A549 (cell line): ENCODE measurements around the gene CREB5. TPM values are rescaled to one million over a fixed set of nuclear protein-coding genes. Genes with fewer than 3 reads are reported as not detected.

ENCODE experiments used
- ATAC-seq, 2 experiments: fragments of 200-7000 bp in 1 of 2; fragments of >200 bp in 1 of 2; cut with Nextera tagmentation in 1 of 2; cut with Tn5 transposase in 1 of 2; 3 replicates each; pipeline versions ENCODE4 v1.8.0 to v1.9.1; 2018 to 2020; ENCODE audit warnings: mild to moderate bottlenecking in 1 of 2, moderate library complexity in 1 of 2
- CTCF ChIA-PET: fragments of 300-600 bp; sonication (Branson Sonifier 250); formaldehyde crosslinking; extraction: SDS; loops from one replicate; lab custom pipeline; 2021; ENCODE audit warnings: antibody characterized with exemption, inconsistent platforms; lab: Yijun Ruan, JAX
- POLR2A ChIA-PET: fragments of 350-600 bp; formaldehyde crosslinking; extraction: SDS; loops from one replicate; lab custom pipeline; 2021; ENCODE audit warnings: antibody characterized with exemption, inconsistent platforms; lab: Yijun Ruan, JAX
- DNase-seq, 2 experiments: peaks; one replicate each; pipeline versions ENCODE4 v3.0.0 to v3.0.0-alpha.2; 2011 to 2016; ENCODE audit warnings: low read depth in 1 of 2, low spot score in 1 of 2
- FAIRE-seq: peaks from 2 replicates; lab custom pipeline; 2011; peaks lifted over from hg19 to GRCh38; lab: Jason Lieb, UNC
- H3K27ac ChIP-seq, 2 experiments: fragments of >200 bp; sonication (Bioruptor Twin); formaldehyde crosslinking; 3 replicates each; pipeline ENCODE4 v1.5.1; 2016 to 2017
- H3K4me1 ChIP-seq: fragments of >200 bp; sonication (Bioruptor Twin); formaldehyde crosslinking; 3 replicates; pipeline ENCODE4 v1.6.1; 2016
- H3K4me2 ChIP-seq: fragments of >200 bp; sonication (Bioruptor Twin); formaldehyde crosslinking; 3 replicates; pipeline ENCODE4 v1.6.1; 2016
- H3K4me3 ChIP-seq: fragments of >200 bp; sonication (Bioruptor Twin); formaldehyde crosslinking; 3 replicates; pipeline ENCODE4 v1.5.1; 2016
- H3K9me3 ChIP-seq: fragments of >200 bp; sonication (Bioruptor Twin); formaldehyde crosslinking; 3 replicates; pipeline ENCODE4 v1.6.1; 2016
- ATOH8 ChIP-seq: fragments of 250-450 bp; sonication (Bioruptor Pico); IDR thresholded peaks from 2 replicates; pipeline ENCODE4 v1.5.0; 2020; ENCODE audit warnings: low read depth, mild to moderate bottlenecking, moderate library complexity
- BHLHE40 ChIP-seq: IDR thresholded peaks from 2 replicates; pipeline ENCODE4 v1.6.1; 2012; ENCODE audit warnings: low read depth, low read length, inconsistent platforms
- CHD2 ChIP-seq: fragments of 150-350 bp; IDR thresholded peaks from 2 replicates; pipeline ENCODE4 v1.6.1; 2014; ENCODE audit warnings: low read length; ENCODE audit not compliant: partially characterized antibody
- EHF ChIP-seq: fragments of 250-450 bp; sonication (Bioruptor Pico); IDR thresholded peaks from 2 replicates; pipeline ENCODE4 v1.5.0; 2020; ENCODE audit warnings: mild to moderate bottlenecking
- EHMT2 ChIP-seq: fragments of 200-600 bp; sonication (generic); IDR thresholded peaks from 2 replicates; pipeline ENCODE4 v1.6.1; 2016; ENCODE audit warnings: antibody characterized with exemption, low read depth, mild to moderate bottlenecking, moderate library complexity
- ESRRA ChIP-seq: fragments of 150-350 bp; IDR thresholded peaks from 2 replicates; pipeline ENCODE4 v1.6.1; 2014; ENCODE audit warnings: mild to moderate bottlenecking, low read length, borderline replicate concordance
- FOSL2 ChIP-seq, 2 experiments: fragments of 450-650 bp in 1 of 2; fragments of >200 bp in 1 of 2; sonication (Bioruptor Twin) in 1 of 2; formaldehyde crosslinking; IDR thresholded peaks; 2 replicates each; pipeline versions ENCODE4 v1.5.0 to v1.6.1; 2016 to 2020; ENCODE audit warnings: mild to moderate bottlenecking in 1 of 2, moderate library complexity in 1 of 2
- HDAC2 ChIP-seq: fragments of 200-600 bp; sonication (generic); IDR thresholded peaks from 2 replicates; pipeline ENCODE4 v1.6.1; 2016
- HES2 ChIP-seq: fragments of >200 bp; sonication (Bioruptor Twin); formaldehyde crosslinking; IDR thresholded peaks from 2 replicates; pipeline ENCODE4 v1.6.1; 2016
- JUN ChIP-seq, 2 experiments: fragments of >200 bp; sonication (Bioruptor Twin); formaldehyde crosslinking; IDR thresholded peaks; 2 replicates in 1 of 2; 3 replicates in 1 of 2; pipeline ENCODE4 v1.6.1; 2016 to 2017
- JUNB ChIP-seq: fragments of >200 bp; sonication (Bioruptor Twin); formaldehyde crosslinking; IDR thresholded peaks from 2 replicates; pipeline ENCODE4 v1.6.1; 2016
- MAZ ChIP-seq: fragments of 150-350 bp; IDR thresholded peaks from 2 replicates; pipeline ENCODE4 v1.6.1; 2014; ENCODE audit warnings: antibody characterized with exemption, low read depth, low read length, borderline replicate concordance
- MYC ChIP-seq: IDR thresholded peaks from 2 replicates; pipeline ENCODE4 v1.6.1; 2012; ENCODE audit warnings: mild to moderate bottlenecking, inconsistent platforms, low read length, improper control_type of control experiment, borderline replicate concordance
- NFE2L2 ChIP-seq: fragments of 150-350 bp; conservative IDR thresholded peaks from 2 replicates; pipeline ENCODE4 v1.6.1; 2014; ENCODE audit warnings: low read length
- PHF8 ChIP-seq: fragments of 200-600 bp; sonication (generic); IDR thresholded peaks from 2 replicates; pipeline ENCODE4 v1.6.1; 2016; ENCODE audit warnings: low read depth, mild to moderate bottlenecking, antibody characterized with exemption, moderate library complexity, borderline replicate concordance
- ZSCAN20 ChIP-seq: fragments of 250-450 bp; sonication (Bioruptor Pico); IDR thresholded peaks from 2 replicates; pipeline ENCODE4 v1.8.0; 2022; ENCODE audit warnings: mild to moderate bottlenecking, moderate library complexity
- WGBS: methylation state at CpG from one replicate; pipeline ENCODE4 v1.1.6; 2017; ENCODE audit errors: missing lambda C conversion rate; 5-methylcytosine and 5-hydroxymethylcytosine counted together
- polyA plus RNA-seq, 4 experiments: library from polyadenylated mRNA; depleted of rRNA in 3 of 4; stranded (reverse); fragments of >200 nt; fragmentation: RNase III in 1 of 4; extraction: RNeasy Plus Mini Kit Qiagen cat#74134 plus additional on column Dnase treatment in 1 of 4; gene quantifications; 2 replicates in 3 of 4; 3 replicates in 1 of 4; pipeline ENCODE4 v1.2.3, GENCODE V29; 2011 to 2017
- TF ChIP-seq, protein P1 (sequence below): IDR thresholded peaks from 2 replicates; pipeline ENCODE4 v1.6.1; 2012

Gene CREB5
- polyA plus RNA-seq, 2 of the 4 experiments (the other 2 are of a cell fraction) = 0.61 to 1.5 TPM

GRCh38 chr7:28474282-28474638, 61.9 kb downstream of the CREB5 start:
- FAIRE-seq = no peak
- CTCF ChIA-PET = no interaction called here
- POLR2A ChIA-PET = no interaction called here

DNA sequence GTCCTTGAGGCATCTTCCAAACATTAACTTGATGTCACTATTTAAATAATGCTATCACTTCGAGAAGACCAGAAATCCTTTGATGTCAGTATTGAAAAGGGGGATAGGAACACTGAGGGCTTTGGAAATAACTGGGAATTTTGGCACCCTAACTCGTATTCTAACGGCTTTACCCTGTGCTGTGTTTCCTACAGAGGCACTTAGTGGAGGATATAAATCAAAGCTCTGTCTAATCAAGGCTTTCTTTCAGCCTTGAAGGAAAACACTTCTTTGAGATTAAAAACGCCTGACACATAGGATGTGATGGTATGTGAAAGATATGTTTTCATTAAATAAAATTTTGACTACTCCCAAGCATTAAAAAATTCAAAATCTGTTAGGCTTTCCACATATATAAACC, 62.3 kb downstream of the CREB5 start:
- no peak for FAIRE-seq
- no peak for ATAC-seq
- POLR2A ChIA-PET = no interaction called here

More at GRCh38 chr7:28474282-28474638, 61.9 kb downstream of the CREB5 start:
- ATAC-seq = no peak
- Histone ChIP-seq H3K4me1 (no peaks in the 10 kb centered on the region), H3K27ac (no peak overlapping the region), H3K9me3 (no peaks in the 10 kb centered on the region), H3K4me2 (no peak overlapping the region), H3K4me3 (no peak overlapping the region)
- 32% methylated on average over 8 of the region's 8 CpGs for WGBS
- DNase-seq = no peak
- TF ChIP-seq HDAC2 (no peak), HES2 (no peak)

DNA sequence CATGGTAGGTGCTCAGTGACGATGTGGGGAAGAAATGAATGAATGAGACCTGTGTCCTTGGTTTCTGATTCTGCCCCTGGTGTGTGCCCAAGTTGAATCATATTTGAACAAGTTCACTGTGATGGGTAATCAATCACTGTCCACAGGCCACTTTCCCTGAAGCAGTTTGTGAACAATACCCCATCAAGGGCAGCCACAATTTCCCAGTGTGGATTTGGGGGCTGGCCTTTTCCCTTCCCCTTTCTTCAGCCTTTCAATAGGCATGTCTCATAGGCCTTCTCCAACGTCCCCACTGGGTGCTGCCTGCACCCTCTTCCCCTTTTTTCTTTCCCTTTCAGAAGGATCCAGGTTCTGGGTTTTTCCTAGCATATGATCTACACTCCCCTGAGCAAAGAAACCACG, 64.7 kb downstream of the CREB5 start:
- POLR2A ChIA-PET = no interaction called here
- DNase-seq (no peak), FAIRE-seq (no peak), ATAC-seq (no peak)
- Histone ChIP-seq H3K4me2 (no peak overlapping the region), H3K4me1 (no peaks in the 10 kb centered on the region), H3K27ac (no peak overlapping the region), H3K9me3 (no peaks in the 10 kb centered on the region), H3K4me3 (no peak overlapping the region)
- CTCF ChIA-PET = no interaction called here
- TF ChIP-seq, protein P1, sequence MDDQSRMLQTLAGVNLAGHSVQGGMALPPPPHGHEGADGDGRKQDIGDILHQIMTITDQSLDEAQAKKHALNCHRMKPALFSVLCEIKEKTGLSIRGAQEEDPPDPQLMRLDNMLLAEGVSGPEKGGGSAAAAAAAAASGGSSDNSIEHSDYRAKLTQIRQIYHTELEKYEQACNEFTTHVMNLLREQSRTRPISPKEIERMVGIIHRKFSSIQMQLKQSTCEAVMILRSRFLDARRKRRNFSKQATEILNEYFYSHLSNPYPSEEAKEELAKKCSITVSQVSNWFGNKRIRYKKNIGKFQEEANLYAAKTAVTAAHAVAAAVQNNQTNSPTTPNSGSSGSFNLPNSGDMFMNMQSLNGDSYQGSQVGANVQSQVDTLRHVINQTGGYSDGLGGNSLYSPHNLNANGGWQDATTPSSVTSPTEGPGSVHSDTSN = no peak
- WGBS = 25% methylated on average over 3 of the region's 3 CpGs

More for the DNA sequence above, 62.3 kb downstream of the CREB5 start:
- no peak overlapping the region for H3K4me2 ChIP-seq
- H3K9me3 ChIP-seq = no peaks in the 10 kb centered on the region
- TF ChIP-seq BHLHE40 (no peak), FOSL2 (IDR thresholded peaks at IDR 0.05) (no peak), FOSL2 (CRISPR knock-in tag; IDR thresholded peaks at IDR 0.05) (no peak), CHD2 (no peak), ESRRA (no peak), ZSCAN20 (CRISPR knock-in tag) (no peak)
- H3K4me3 ChIP-seq = no peak overlapping the region
- no peak for DNase-seq
- no peak overlapping the region for H3K27ac ChIP-seq
- CTCF ChIA-PET = no interaction called here
- H3K4me1 ChIP-seq = no peaks in the 10 kb centered on the region
- 10% methylated on average over 4 of the region's 4 CpGs for WGBS

DNA sequence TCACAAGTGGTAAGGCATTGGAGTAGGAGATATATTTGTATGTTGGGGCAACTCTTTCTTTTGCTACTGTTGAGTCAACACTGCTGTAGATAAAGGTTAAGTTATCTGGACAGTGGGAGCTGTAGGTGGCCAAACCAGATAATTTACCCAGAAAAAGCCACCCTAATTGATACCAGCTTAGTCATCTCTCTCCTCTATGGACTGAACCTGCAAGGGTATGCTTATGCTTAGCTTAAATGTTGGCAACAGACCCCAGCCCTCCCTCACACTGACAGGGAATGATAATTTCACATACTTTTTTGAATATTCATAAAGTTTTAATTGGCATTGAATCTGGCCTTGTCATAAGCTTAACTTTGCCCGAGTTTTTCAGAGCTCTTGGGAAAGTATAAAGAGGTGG, 66.3 kb downstream of the CREB5 start:
- H3K9me3 ChIP-seq = no peaks in the 10 kb centered on the region
- WGBS = 9% methylated on average over 1 of the region's 1 CpG
- H3K4me2 ChIP-seq = no peak overlapping the region
- ChIA-PET POLR2A (no interaction called here), CTCF (interaction anchor here (0.7 to 1.9 kb wide), 4 partner anchors 13 to 335 kb away, joined by 3 to 5 read pairs (median 4); no protein-coding TSS in a partner anchor)
- no peaks in the 10 kb centered on the region for H3K4me1 ChIP-seq
- H3K4me3 ChIP-seq = no peak overlapping the region
- TF ChIP-seq ZSCAN20 (CRISPR knock-in tag) = no peak
- TF ChIP-seq MYC = no peak
- no peak for TF ChIP-seq EHMT2
- no peak for TF ChIP-seq JUNB
- no peak for TF ChIP-seq JUN (IDR thresholded peaks at IDR 0.05)
- no peak for TF ChIP-seq EHF (CRISPR knock-in tag)
- no peak for TF ChIP-seq PHF8
- no peak for TF ChIP-seq MAZ
- no peak for TF ChIP-seq NFE2L2
- no peak for TF ChIP-seq ATOH8
- DNase-seq (no peak), FAIRE-seq (no peak), ATAC-seq (no peak)
- no peak overlapping the region for H3K27ac ChIP-seq
